ENCODE results near the gene TBC1D32. TPM values are rescaled to one million over a fixed set of nuclear protein-coding genes. Genes with fewer than 3 reads are reported as not detected.

The TBC1D32 gene
- total and polyA plus RNA-seq, 2 donors (not counting 1 experiment from before 2014, with no cell fraction given) = 6.3 to 21.0 TPM

DNA sequence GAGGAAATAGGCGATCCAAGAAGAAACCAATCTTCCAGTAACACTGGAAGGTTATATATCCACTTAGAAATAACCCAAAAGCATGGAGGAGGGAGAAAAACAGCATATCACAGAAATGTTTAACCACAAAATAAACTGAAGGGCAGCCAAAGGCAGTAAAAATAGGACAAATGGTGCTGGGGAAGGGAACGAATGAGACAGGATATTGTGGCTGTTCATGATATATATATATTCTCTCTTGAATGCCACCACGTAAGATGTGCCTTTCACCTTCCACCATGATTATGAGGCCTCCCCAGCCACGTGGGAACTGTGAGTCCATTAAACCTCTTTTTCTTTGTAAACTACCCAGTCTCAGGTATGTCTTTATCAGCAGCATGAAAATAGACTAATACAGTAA is 162.4 kb downstream of the TBC1D32 start:
- Histone ChIP-seq H3K4me1 (ENCODE audit: control insufficient read depth, extremely low read depth, insufficient read depth, low read length) (no peaks in the 10 kb centered on the region), H3K4me3 (replicated peaks in 1 of 4; ENCODE audit: control extremely low read depth in 1 of 4, insufficient read depth in 1 of 4, low read depth in 3 of 4, low read length in 4 of 4) (no peak overlapping the region), H3K27me3 (ENCODE audit: control insufficient read depth, insufficient read depth, low read length) (no peaks in the 10 kb centered on the region), H4K20me1 (ENCODE audit: control insufficient read depth, extremely low read depth, insufficient read depth, low read length) (no peaks in the 10 kb centered on the region), H3K79me2 (ENCODE audit: control insufficient read depth, insufficient read depth, low read length) (no peaks in the 10 kb centered on the region), H3K9me3 (ENCODE audit: control insufficient read depth, insufficient read depth, low read depth, low read length) (no peaks in the 10 kb centered on the region), H2AFZ (ENCODE audit: low read length) (no peak overlapping the region), H3K4me2 (ENCODE audit: extremely low read depth, insufficient read depth, low read length) (no peak overlapping the region), H3K27ac (ENCODE audit: insufficient read depth, low read length) (no peak overlapping the region), H3K36me3 (ENCODE audit: control insufficient read depth, insufficient read depth, low read length) (no peaks in the 10 kb centered on the region), H3K9ac (ENCODE audit: insufficient read depth, low read length) (no peak overlapping the region)
- TF ChIP-seq EZH2 (IDR thresholded peaks at IDR 0.05; ENCODE audit: low read length, missing control alignments) = no peak
- TF ChIP-seq, protein P1, sequence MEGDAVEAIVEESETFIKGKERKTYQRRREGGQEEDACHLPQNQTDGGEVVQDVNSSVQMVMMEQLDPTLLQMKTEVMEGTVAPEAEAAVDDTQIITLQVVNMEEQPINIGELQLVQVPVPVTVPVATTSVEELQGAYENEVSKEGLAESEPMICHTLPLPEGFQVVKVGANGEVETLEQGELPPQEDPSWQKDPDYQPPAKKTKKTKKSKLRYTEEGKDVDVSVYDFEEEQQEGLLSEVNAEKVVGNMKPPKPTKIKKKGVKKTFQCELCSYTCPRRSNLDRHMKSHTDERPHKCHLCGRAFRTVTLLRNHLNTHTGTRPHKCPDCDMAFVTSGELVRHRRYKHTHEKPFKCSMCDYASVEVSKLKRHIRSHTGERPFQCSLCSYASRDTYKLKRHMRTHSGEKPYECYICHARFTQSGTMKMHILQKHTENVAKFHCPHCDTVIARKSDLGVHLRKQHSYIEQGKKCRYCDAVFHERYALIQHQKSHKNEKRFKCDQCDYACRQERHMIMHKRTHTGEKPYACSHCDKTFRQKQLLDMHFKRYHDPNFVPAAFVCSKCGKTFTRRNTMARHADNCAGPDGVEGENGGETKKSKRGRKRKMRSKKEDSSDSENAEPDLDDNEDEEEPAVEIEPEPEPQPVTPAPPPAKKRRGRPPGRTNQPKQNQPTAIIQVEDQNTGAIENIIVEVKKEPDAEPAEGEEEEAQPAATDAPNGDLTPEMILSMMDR (conservative IDR thresholded peaks at IDR 0.05 in 1 of 2, IDR thresholded peaks at IDR 0.05 in 1 of 2; ENCODE audit: low read depth in 1 of 2, low read length in 2 of 2) = no peak
- no peak for DNase-seq (ENCODE audit: low read depth in 2 of 2)

DNA sequence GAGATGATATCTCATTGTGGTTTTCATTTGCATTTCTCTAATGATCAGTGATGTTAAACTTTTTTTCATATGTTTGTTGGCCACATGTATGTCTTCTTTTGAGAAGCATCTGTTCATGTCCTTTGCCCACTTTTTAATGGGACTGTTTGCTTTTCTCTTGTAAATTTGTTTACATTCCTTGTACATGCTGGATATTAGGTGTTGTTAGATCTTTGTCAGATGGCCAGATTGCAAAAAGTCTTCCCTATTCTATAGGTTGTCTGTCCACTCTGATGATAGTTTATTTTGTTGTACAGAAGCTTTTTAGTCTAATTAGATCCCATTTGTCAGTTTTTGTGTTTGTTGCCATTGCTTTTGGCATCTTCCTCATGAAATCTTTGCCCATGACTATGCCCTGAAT is 172.4 kb downstream of the TBC1D32 start:
- no peak overlapping the region for H2AFZ ChIP-seq (ENCODE audit: low read length)
- H3K4me1 ChIP-seq (ENCODE audit: control insufficient read depth, extremely low read depth, insufficient read depth, low read length) = no peaks in the 10 kb centered on the region
- no peak overlapping the region for H3K4me3 ChIP-seq (replicated peaks in 1 of 4; ENCODE audit: control extremely low read depth in 1 of 4, insufficient read depth in 1 of 4, low read depth in 3 of 4, low read length in 4 of 4)
- no peak overlapping the region for H3K4me2 ChIP-seq (ENCODE audit: extremely low read depth, insufficient read depth, low read length)
- DNase-seq (ENCODE audit: low read depth in 2 of 2) = peak in 1 of 2 donors; percentile 11
- H3K27ac ChIP-seq (ENCODE audit: insufficient read depth, low read length) = no peak overlapping the region
- TF ChIP-seq, protein P1 (conservative IDR thresholded peaks at IDR 0.05 in 1 of 2, IDR thresholded peaks at IDR 0.05 in 1 of 2; ENCODE audit: low read depth in 1 of 2, low read length in 2 of 2) = no peak
- no peak for TF ChIP-seq EZH2 (IDR thresholded peaks at IDR 0.05; ENCODE audit: low read length, missing control alignments)
- no peak overlapping the region for H3K9ac ChIP-seq (ENCODE audit: insufficient read depth, low read length)
- no peaks in the 10 kb centered on the region for H3K79me2 ChIP-seq (ENCODE audit: control insufficient read depth, insufficient read depth, low read length)
- H3K27me3 ChIP-seq (ENCODE audit: control insufficient read depth, insufficient read depth, low read length) = no peaks in the 10 kb centered on the region
- H4K20me1 ChIP-seq (ENCODE audit: control insufficient read depth, extremely low read depth, insufficient read depth, low read length) = no peaks in the 10 kb centered on the region
- no peaks in the 10 kb centered on the region for H3K9me3 ChIP-seq (ENCODE audit: control insufficient read depth, insufficient read depth, low read depth, low read length)
- no peaks in the 10 kb centered on the region for H3K36me3 ChIP-seq (ENCODE audit: control insufficient read depth, insufficient read depth, low read length)

DNA sequence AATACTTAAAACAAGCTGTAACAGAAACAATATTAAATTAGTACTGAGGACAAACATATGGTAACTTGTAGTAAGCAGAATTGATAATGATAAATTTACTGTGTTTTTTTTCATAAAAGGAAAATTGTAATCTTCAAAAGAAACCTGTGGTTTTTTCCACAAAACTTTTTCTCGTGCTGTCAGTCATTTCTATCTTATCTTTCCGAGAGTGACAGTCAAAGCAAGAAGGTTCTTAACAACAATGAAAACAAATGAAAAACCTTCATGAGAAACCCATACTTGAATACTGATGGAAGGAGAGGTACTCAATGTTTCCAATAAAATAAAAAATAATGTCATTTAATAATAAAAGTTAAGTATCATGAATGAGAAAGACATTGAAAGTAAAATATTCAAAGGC is 174.0 kb downstream of the TBC1D32 start:
- no peak for DNase-seq (ENCODE audit: low read depth in 2 of 2)
- Histone ChIP-seq H3K9ac (ENCODE audit: insufficient read depth, low read length) (no peak overlapping the region), H3K36me3 (ENCODE audit: control insufficient read depth, insufficient read depth, low read length) (no peaks in the 10 kb centered on the region), H3K9me3 (ENCODE audit: control insufficient read depth, insufficient read depth, low read depth, low read length) (no peaks in the 10 kb centered on the region), H3K4me1 (ENCODE audit: control insufficient read depth, extremely low read depth, insufficient read depth, low read length) (no peaks in the 10 kb centered on the region), H3K79me2 (ENCODE audit: control insufficient read depth, insufficient read depth, low read length) (no peaks in the 10 kb centered on the region), H3K4me2 (ENCODE audit: extremely low read depth, insufficient read depth, low read length) (no peak overlapping the region), H3K27me3 (ENCODE audit: control insufficient read depth, insufficient read depth, low read length) (no peaks in the 10 kb centered on the region), H2AFZ (ENCODE audit: low read length) (no peak overlapping the region), H3K4me3 (replicated peaks in 1 of 4; ENCODE audit: control extremely low read depth in 1 of 4, insufficient read depth in 1 of 4, low read depth in 3 of 4, low read length in 4 of 4) (no peak overlapping the region), H4K20me1 (ENCODE audit: control insufficient read depth, extremely low read depth, insufficient read depth, low read length) (no peaks in the 10 kb centered on the region), H3K27ac (ENCODE audit: insufficient read depth, low read length) (no peak overlapping the region)
- TF ChIP-seq EZH2 (IDR thresholded peaks at IDR 0.05; ENCODE audit: low read length, missing control alignments) = no peak
